Coronary artery (tissue), 2 donors: ENCODE measurements around the gene CAMKV.

Source experiments
- DNase-seq: peaks from one replicate; pipeline ENCODE4 v3.0.0-alpha.2; 2017; ENCODE audit warnings: low spot score
- H3K27ac ChIP-seq, 2 donors: fragments of 200-600 bp; sonication (generic); one replicate each; pipeline ENCODE4 v1.5.1; 2016 to 2019
- H3K4me3 ChIP-seq: fragments of 200-600 bp; sonication (generic); 2 replicates; pipeline ENCODE4 v1.5.1; 2016; ENCODE audit warnings: mild to moderate bottlenecking, moderate library complexity
- TF ChIP-seq, protein P1 (sequence below): fragments of 200-600 bp; sonication (generic); IDR thresholded peaks from one replicate; pipeline ENCODE4 v1.5.1; 2019; ENCODE audit warnings: antibody characterized with exemption

Gene CAMKV

DNA sequence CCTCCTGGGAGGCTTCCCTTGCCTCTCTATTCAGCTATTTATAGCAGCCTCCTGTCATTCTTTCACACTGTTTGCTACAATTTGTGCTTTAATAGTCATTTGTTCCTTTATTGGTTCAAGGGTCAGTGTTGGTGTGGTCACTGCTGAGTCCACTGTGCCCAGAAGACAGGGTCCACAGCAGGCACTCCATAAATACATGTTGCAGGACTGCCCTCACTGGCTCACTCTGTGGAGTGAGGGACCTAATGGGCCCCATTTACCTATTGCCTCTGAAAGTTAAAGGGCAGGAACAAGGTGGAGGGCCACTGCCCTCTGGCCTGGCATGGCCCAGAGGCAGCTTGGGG lies 17.2 kb upstream of the CAMKV start:
- H3K27ac ChIP-seq: no peak overlapping the region
- TF ChIP-seq, protein P1, sequence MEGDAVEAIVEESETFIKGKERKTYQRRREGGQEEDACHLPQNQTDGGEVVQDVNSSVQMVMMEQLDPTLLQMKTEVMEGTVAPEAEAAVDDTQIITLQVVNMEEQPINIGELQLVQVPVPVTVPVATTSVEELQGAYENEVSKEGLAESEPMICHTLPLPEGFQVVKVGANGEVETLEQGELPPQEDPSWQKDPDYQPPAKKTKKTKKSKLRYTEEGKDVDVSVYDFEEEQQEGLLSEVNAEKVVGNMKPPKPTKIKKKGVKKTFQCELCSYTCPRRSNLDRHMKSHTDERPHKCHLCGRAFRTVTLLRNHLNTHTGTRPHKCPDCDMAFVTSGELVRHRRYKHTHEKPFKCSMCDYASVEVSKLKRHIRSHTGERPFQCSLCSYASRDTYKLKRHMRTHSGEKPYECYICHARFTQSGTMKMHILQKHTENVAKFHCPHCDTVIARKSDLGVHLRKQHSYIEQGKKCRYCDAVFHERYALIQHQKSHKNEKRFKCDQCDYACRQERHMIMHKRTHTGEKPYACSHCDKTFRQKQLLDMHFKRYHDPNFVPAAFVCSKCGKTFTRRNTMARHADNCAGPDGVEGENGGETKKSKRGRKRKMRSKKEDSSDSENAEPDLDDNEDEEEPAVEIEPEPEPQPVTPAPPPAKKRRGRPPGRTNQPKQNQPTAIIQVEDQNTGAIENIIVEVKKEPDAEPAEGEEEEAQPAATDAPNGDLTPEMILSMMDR: no peak
- no peak overlapping the region for H3K4me3 ChIP-seq
- no peak for DNase-seq

GRCh38 chr3:49883998-49884397 lies 14.3 kb upstream of the CAMKV start:
- H3K4me3 ChIP-seq: no peak overlapping the region

DNA sequence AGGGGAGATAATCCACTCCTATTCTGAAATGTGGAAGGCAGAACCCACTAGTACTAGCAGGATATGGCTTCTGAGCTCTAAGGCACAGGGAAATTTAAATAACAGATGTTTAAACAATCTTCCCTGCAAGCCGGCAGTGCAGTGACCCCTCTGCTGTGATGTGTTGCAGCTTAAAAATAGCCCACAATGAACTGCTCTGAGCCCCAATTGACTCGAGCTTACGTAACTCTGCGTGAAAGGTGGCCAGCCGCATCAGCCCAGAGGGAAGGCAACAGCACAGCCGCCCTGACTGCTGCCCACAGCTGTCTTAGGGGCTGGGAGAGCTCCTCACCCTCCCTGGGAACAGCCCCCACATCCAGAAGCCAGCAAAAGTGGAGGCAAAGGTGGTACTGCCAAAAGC lies 12.5 kb upstream of the CAMKV start:
- TF ChIP-seq, protein P1: no peak
- H3K27ac ChIP-seq: no peak overlapping the region
- DNase-seq: no peak
- H3K4me3 ChIP-seq: no peak overlapping the region

More at GRCh38 chr3:49883998-49884397, 14.3 kb upstream of the CAMKV start:
- no peak for DNase-seq
- TF ChIP-seq, protein P1: no peak
- H3K27ac ChIP-seq: no peak overlapping the region

GRCh38 chr3:49880581-49881315 lies 11.0 kb upstream of the CAMKV start:
- TF ChIP-seq, protein P1: no peak
- Histone ChIP-seq H3K4me3 (no peak overlapping the region), H3K27ac (no peak overlapping the region)
- DNase-seq: no peak

DNA sequence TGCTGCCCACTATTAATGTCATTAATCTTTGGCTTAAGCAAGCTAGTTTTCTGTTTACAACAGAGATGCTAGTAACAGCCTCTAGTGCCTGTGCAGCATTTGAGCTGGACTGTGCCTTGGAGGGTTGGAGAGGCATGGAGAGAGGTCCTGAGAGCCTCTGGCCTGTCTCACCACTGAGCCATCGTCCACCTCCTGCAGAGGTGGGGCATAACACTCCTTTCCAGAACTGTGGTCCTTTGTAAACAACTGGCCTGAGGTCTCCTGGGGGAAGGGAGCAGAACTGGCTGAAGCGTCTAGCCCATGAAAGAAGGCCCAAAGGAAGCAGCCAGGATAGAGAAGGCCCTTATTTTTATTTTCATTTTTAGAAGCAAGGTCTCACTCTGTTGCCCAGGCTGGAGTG lies 10.0 kb upstream of the CAMKV start:
- no peak for DNase-seq
- Histone ChIP-seq H3K27ac (no peak overlapping the region), H3K4me3 (no peak overlapping the region)
- TF ChIP-seq, protein P1: no peak

- Histone ChIP-seq H3K27ac (no peak overlapping the region), H3K4me3 (no peak overlapping the region)
- DNase-seq: no peak
- TF ChIP-seq, protein P1: no peak
These were observed 9.0 kb upstream of the CAMKV start for GRCh38 chr3:49878686-49879085.

DNA sequence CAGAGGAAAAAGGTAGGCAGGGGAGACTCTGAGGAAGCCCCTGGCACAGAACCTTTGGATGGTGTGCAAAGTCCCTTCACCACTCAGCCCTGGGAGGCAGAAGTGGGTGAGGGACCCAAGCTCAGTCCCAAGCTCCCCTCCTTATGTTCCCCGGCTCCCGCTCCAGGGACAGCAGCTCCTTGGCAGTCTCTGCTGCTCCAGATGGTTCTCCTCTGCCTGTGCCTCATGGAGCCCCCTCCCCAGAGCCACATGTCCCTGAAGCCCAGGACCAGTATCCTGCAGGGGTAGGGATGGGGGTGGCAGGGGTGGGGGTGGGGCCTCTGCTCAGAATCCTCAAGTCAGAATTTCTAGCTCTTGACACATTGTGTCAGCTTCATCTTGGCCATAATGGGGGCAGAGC lies 8.0 kb upstream of the CAMKV start:
- no peak for DNase-seq
- no peak overlapping the region for H3K27ac ChIP-seq
- H3K4me3 ChIP-seq: no peak overlapping the region
- TF ChIP-seq, protein P1: no peak
